Measurements from ENCODE around the gene WDR82.

WDR82 gene

GRCh38 chr3:52256159-52256558 is 22.3 kb downstream of the WDR82 start:
- no peak overlapping the region for H3K4ac ChIP-seq (ENCODE audit: low read depth in 1 of 2, low read length in 2 of 2)
- H3K36me3 ChIP-seq (ENCODE audit: control insufficient read depth in 1 of 2, insufficient read depth in 2 of 2, low read depth in 1 of 2, low read length in 2 of 2) = peaks cover 62 to 95% of the 10 kb centered on the region in 2 experiments
- H3K4me1 ChIP-seq (ENCODE audit: control insufficient read depth, insufficient read depth, low read depth, low read length) = peaks cover 3% of the 10 kb centered on the region
- H2BK12ac ChIP-seq (ENCODE audit: low read length in 2 of 2) = no peak overlapping the region
- no peak overlapping the region for H3K27ac ChIP-seq (ENCODE audit: low read length, poor library complexity, severe bottlenecking)
- no peak overlapping the region for H2BK120ac ChIP-seq (ENCODE audit: low read depth, low read length)
- no peak overlapping the region for H3K23ac ChIP-seq (ENCODE audit: low read length in 2 of 2)
- no peak overlapping the region for H3K4me2 ChIP-seq (ENCODE audit: low read length, poor library complexity, severe bottlenecking)
- no peaks in the 10 kb centered on the region for H3K9me3 ChIP-seq (ENCODE audit: control insufficient read depth, low read length)
- H2BK5ac ChIP-seq (ENCODE audit: low read depth, low read length, poor library complexity, severe bottlenecking) = no peak overlapping the region
- peaks cover 17% of the 10 kb centered on the region for H3K79me1 ChIP-seq (replicated peaks; ENCODE audit: low read length, poor library complexity, severe bottlenecking)
- H3K4me3 ChIP-seq (ENCODE audit: insufficient read depth in 1 of 2, low read depth in 1 of 2, low read length in 2 of 2) = no peak overlapping the region
- no peak overlapping the region for H2BK15ac ChIP-seq (ENCODE audit: low read depth, poor library complexity, severe bottlenecking)
- no peak overlapping the region for H3K14ac ChIP-seq (ENCODE audit: low read length in 2 of 2)
- H3K18ac ChIP-seq (ENCODE audit: low read depth in 1 of 2, low read length in 2 of 2) = no peak overlapping the region
- no peak overlapping the region for H4K91ac ChIP-seq (ENCODE audit: low read length)
- no peak for DNase-seq
- no peak overlapping the region for H2AFZ ChIP-seq (ENCODE audit: low read depth, low read length)
- H2AK5ac ChIP-seq (ENCODE audit: low read length, severe bottlenecking) = no peak overlapping the region
- no CpG with 5 or more reads among the region's 3 CpGs for WGBS
- H3K9ac ChIP-seq (ENCODE audit: low read length) = no peak overlapping the region
- no peak overlapping the region for H4K8ac ChIP-seq (ENCODE audit: low read length)
- H3K27me3 ChIP-seq (ENCODE audit: control insufficient read depth in 1 of 2, insufficient read depth in 1 of 2, low read length in 2 of 2) = no peaks in the 10 kb centered on the region

- Histone ChIP-seq H3K14ac (ENCODE audit: low read length in 2 of 2) (no peak overlapping the region), H2BK120ac (ENCODE audit: low read depth, low read length) (no peak overlapping the region), H3K27ac (ENCODE audit: low read length, poor library complexity, severe bottlenecking) (no peak overlapping the region), H3K36me3 (ENCODE audit: control insufficient read depth in 1 of 2, insufficient read depth in 2 of 2, low read depth in 1 of 2, low read length in 2 of 2) (peaks cover 68 to 91% of the 10 kb centered on the region in 2 experiments), H4K8ac (ENCODE audit: low read length) (no peak overlapping the region), H3K18ac (ENCODE audit: low read depth in 1 of 2, low read length in 2 of 2) (no peak overlapping the region), H2BK12ac (ENCODE audit: low read length in 2 of 2) (no peak overlapping the region), H2AFZ (ENCODE audit: low read depth, low read length) (no peak overlapping the region), H3K27me3 (ENCODE audit: control insufficient read depth in 1 of 2, insufficient read depth in 1 of 2, low read length in 2 of 2) (no peaks in the 10 kb centered on the region), H3K4me2 (ENCODE audit: low read length, poor library complexity, severe bottlenecking) (no peak overlapping the region), H3K4me3 (ENCODE audit: insufficient read depth in 1 of 2, low read depth in 1 of 2, low read length in 2 of 2) (no peak overlapping the region), H3K9ac (ENCODE audit: low read length) (no peak overlapping the region), H3K4ac (ENCODE audit: low read depth in 1 of 2, low read length in 2 of 2) (no peak overlapping the region), H2AK5ac (ENCODE audit: low read length, severe bottlenecking) (no peak overlapping the region), H2BK5ac (ENCODE audit: low read depth, low read length, poor library complexity, severe bottlenecking) (no peak overlapping the region), H4K91ac (ENCODE audit: low read length) (no peak overlapping the region), H2BK15ac (ENCODE audit: low read depth, poor library complexity, severe bottlenecking) (no peak overlapping the region), H3K79me1 (replicated peaks; ENCODE audit: low read length, poor library complexity, severe bottlenecking) (peaks cover 17% of the 10 kb centered on the region), H3K4me1 (ENCODE audit: control insufficient read depth, insufficient read depth, low read depth, low read length) (peaks cover 5% of the 10 kb centered on the region), H3K9me3 (ENCODE audit: control insufficient read depth, low read length) (no peaks in the 10 kb centered on the region), H3K23ac (ENCODE audit: low read length in 2 of 2) (no peak overlapping the region)
- DNase-seq = no peak
- 97% methylated on average over 8 of the region's 9 CpGs for WGBS
These were observed 23.8 kb downstream of the WDR82 start for GRCh38 chr3:52254608-52255007.

- WGBS = 84% methylated on average over 12 of the region's 12 CpGs
- no peak overlapping the region for H2BK15ac ChIP-seq (ENCODE audit: low read depth, poor library complexity, severe bottlenecking)
These were observed 24.8 kb downstream of the WDR82 start for GRCh38 chr3:52253314-52254304.

GRCh38 chr3:52250122-52250521 is 28.3 kb downstream of the WDR82 start:
- Histone ChIP-seq H4K8ac (ENCODE audit: low read length) (no peak overlapping the region), H2BK5ac (ENCODE audit: low read depth, low read length, poor library complexity, severe bottlenecking) (no peak overlapping the region), H3K79me1 (replicated peaks; ENCODE audit: low read length, poor library complexity, severe bottlenecking) (peaks cover 16% of the 10 kb centered on the region), H2BK120ac (ENCODE audit: low read depth, low read length) (no peak overlapping the region), H3K9me3 (ENCODE audit: control insufficient read depth, low read length) (no peaks in the 10 kb centered on the region), H3K14ac (ENCODE audit: low read length in 2 of 2) (no peak overlapping the region), H3K4ac (ENCODE audit: low read depth in 1 of 2, low read length in 2 of 2) (no peak overlapping the region), H3K4me2 (ENCODE audit: low read length, poor library complexity, severe bottlenecking) (no peak overlapping the region), H3K23ac (ENCODE audit: low read length in 2 of 2) (no peak overlapping the region), H3K27ac (ENCODE audit: low read length, poor library complexity, severe bottlenecking) (no peak overlapping the region), H3K27me3 (ENCODE audit: control insufficient read depth in 1 of 2, insufficient read depth in 1 of 2, low read length in 2 of 2) (no peaks in the 10 kb centered on the region), H2AFZ (ENCODE audit: low read depth, low read length) (no peak overlapping the region), H2BK12ac (ENCODE audit: low read length in 2 of 2) (no peak overlapping the region), H2AK5ac (ENCODE audit: low read length, severe bottlenecking) (no peak overlapping the region), H4K91ac (ENCODE audit: low read length) (no peak overlapping the region), H3K18ac (ENCODE audit: low read depth in 1 of 2, low read length in 2 of 2) (no peak overlapping the region), H3K4me1 (ENCODE audit: control insufficient read depth, insufficient read depth, low read depth, low read length) (peaks cover 24% of the 10 kb centered on the region), H2BK15ac (ENCODE audit: low read depth, poor library complexity, severe bottlenecking) (no peak overlapping the region), H3K36me3 (ENCODE audit: control insufficient read depth in 1 of 2, insufficient read depth in 2 of 2, low read depth in 1 of 2, low read length in 2 of 2) (peaks cover 66 to 69% of the 10 kb centered on the region in 2 experiments), H3K9ac (ENCODE audit: low read length) (no peak overlapping the region), H3K4me3 (ENCODE audit: insufficient read depth in 1 of 2, low read depth in 1 of 2, low read length in 2 of 2) (no peak overlapping the region)
- WGBS = 100% methylated on average over 1 of the region's 1 CpG
- no peak for DNase-seq

More at GRCh38 chr3:52253314-52254304, 24.8 kb downstream of the WDR82 start:
- H2AFZ ChIP-seq (ENCODE audit: low read depth, low read length) = no peak overlapping the region
- no peak overlapping the region for H2BK120ac ChIP-seq (ENCODE audit: low read depth, low read length)
- H2BK12ac ChIP-seq (ENCODE audit: low read length in 2 of 2) = no peak overlapping the region
- no peak overlapping the region for H3K23ac ChIP-seq (ENCODE audit: low read length in 2 of 2)
- no peak overlapping the region for H3K27ac ChIP-seq (ENCODE audit: low read length, poor library complexity, severe bottlenecking)
- H3K9me3 ChIP-seq (ENCODE audit: control insufficient read depth, low read length) = no peaks in the 10 kb centered on the region
- H2AK5ac ChIP-seq (ENCODE audit: low read length, severe bottlenecking) = no peak overlapping the region
- no peak overlapping the region for H3K4me3 ChIP-seq (ENCODE audit: insufficient read depth in 1 of 2, low read depth in 1 of 2, low read length in 2 of 2)
- H3K9ac ChIP-seq (ENCODE audit: low read length) = no peak overlapping the region
- no peaks in the 10 kb centered on the region for H3K27me3 ChIP-seq (ENCODE audit: control insufficient read depth in 1 of 2, insufficient read depth in 1 of 2, low read length in 2 of 2)
- peak; percentile 27 for DNase-seq
- H3K36me3 ChIP-seq (ENCODE audit: control insufficient read depth in 1 of 2, insufficient read depth in 2 of 2, low read depth in 1 of 2, low read length in 2 of 2) = peaks cover 75 to 91% of the 10 kb centered on the region in 2 experiments
- no peak overlapping the region for H4K91ac ChIP-seq (ENCODE audit: low read length)
- no peak overlapping the region for H3K18ac ChIP-seq (ENCODE audit: low read depth in 1 of 2, low read length in 2 of 2)
- no peak overlapping the region for H2BK5ac ChIP-seq (ENCODE audit: low read depth, low read length, poor library complexity, severe bottlenecking)
- H3K14ac ChIP-seq (ENCODE audit: low read length in 2 of 2) = no peak overlapping the region
- H4K8ac ChIP-seq (ENCODE audit: low read length) = no peak overlapping the region
- H3K79me1 ChIP-seq (replicated peaks; ENCODE audit: low read length, poor library complexity, severe bottlenecking) = peaks cover 15% of the 10 kb centered on the region
- H3K4me1 ChIP-seq (ENCODE audit: control insufficient read depth, insufficient read depth, low read depth, low read length) = peaks cover 5% of the 10 kb centered on the region
- H3K4ac ChIP-seq (ENCODE audit: low read depth in 1 of 2, low read length in 2 of 2) = no peak overlapping the region
- no peak overlapping the region for H3K4me2 ChIP-seq (ENCODE audit: low read length, poor library complexity, severe bottlenecking)

Data from mesenchymal stem cell (in vitro differentiated cells and primary cell).